Measurements from ENCODE around the gene IER5.
A peak's percentile ranks its signal among the peaks of the same experiment; 100 is the strongest.

Gene IER5

DNA sequence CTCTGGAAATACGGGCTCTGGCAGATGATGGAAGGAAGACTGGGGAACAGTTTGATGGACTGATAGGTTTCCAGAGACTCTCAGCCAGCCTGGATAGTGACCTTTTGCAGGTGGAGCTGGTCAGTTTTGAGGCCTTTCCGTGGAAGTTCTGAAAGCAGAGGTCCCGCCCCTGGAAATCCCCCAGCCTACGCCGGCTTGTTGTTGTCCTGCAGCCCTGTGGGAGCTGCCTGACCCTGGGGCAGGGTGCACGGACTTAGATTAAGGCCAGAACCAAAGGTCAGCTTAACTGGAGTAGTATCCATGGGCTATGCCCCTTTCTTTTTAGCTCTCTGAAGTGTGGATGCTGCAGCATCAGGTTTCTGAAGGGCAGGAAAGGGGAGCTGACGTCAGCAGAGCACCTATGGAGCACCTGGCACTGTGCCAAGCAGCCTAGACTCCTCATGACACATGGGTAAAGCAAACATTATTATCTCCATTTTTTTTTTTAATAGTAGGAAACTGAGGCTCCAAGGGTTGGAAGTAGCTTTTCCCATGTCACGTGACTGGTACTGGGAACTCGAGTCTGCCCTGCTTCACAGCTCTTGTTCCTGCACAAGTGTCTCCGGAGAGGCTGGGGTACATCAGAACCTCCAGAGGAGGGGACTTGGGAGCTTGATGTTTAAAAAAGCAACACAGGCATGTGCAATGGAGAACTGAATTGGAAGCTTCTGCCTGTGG, 38.5 kb downstream of the IER5 start (continued):
- TF ChIP-seq ZNF302 (tag by site-specific recombination; IDR thresholded peaks at IDR 0.05; ENCODE audit: low read depth) (no peak), ZNF280D (tag by site-specific recombination; IDR thresholded peaks at IDR 0.05) (no peak), ATF2 (tag by site-specific recombination; IDR thresholded peaks at IDR 0.05; ENCODE audit: low read depth) (peak; percentile 63; the same call in 1 of the 2 replicates), MYNN (tag by site-specific recombination; IDR thresholded peaks at IDR 0.05; ENCODE audit: borderline replicate concordance) (no peak), ZNF777 (tag by site-specific recombination; IDR thresholded peaks at IDR 0.05; ENCODE audit: borderline replicate concordance) (no peak), ZNF521 (tag by site-specific recombination; IDR thresholded peaks at IDR 0.05) (no peak)
- TF ChIP-seq, protein P1, sequence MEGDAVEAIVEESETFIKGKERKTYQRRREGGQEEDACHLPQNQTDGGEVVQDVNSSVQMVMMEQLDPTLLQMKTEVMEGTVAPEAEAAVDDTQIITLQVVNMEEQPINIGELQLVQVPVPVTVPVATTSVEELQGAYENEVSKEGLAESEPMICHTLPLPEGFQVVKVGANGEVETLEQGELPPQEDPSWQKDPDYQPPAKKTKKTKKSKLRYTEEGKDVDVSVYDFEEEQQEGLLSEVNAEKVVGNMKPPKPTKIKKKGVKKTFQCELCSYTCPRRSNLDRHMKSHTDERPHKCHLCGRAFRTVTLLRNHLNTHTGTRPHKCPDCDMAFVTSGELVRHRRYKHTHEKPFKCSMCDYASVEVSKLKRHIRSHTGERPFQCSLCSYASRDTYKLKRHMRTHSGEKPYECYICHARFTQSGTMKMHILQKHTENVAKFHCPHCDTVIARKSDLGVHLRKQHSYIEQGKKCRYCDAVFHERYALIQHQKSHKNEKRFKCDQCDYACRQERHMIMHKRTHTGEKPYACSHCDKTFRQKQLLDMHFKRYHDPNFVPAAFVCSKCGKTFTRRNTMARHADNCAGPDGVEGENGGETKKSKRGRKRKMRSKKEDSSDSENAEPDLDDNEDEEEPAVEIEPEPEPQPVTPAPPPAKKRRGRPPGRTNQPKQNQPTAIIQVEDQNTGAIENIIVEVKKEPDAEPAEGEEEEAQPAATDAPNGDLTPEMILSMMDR (tag by site-specific recombination; IDR thresholded peaks at IDR 0.05), result no peak
- TF ChIP-seq, protein P2, sequence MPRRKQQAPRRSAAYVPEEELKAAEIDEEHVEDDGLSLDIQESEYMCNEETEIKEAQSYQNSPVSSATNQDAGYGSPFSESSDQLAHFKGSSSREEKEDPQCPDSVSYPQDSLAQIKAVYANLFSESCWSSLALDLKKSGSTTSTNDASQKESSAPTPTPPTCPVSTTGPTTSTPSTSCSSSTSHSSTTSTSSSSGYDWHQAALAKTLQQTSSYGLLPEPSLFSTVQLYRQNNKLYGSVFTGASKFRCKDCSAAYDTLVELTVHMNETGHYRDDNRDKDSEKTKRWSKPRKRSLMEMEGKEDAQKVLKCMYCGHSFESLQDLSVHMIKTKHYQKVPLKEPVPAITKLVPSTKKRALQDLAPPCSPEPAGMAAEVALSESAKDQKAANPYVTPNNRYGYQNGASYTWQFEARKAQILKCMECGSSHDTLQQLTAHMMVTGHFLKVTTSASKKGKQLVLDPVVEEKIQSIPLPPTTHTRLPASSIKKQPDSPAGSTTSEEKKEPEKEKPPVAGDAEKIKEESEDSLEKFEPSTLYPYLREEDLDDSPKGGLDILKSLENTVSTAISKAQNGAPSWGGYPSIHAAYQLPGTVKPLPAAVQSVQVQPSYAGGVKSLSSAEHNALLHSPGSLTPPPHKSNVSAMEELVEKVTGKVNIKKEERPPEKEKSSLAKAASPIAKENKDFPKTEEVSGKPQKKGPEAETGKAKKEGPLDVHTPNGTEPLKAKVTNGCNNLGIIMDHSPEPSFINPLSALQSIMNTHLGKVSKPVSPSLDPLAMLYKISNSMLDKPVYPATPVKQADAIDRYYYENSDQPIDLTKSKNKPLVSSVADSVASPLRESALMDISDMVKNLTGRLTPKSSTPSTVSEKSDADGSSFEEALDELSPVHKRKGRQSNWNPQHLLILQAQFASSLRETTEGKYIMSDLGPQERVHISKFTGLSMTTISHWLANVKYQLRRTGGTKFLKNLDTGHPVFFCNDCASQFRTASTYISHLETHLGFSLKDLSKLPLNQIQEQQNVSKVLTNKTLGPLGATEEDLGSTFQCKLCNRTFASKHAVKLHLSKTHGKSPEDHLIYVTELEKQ (tag by site-specific recombination; IDR thresholded peaks at IDR 0.05; ENCODE audit: borderline replicate concordance), result peak; percentile 35; the same call in 1 of the 2 replicates
- TF ChIP-seq, protein P3, sequence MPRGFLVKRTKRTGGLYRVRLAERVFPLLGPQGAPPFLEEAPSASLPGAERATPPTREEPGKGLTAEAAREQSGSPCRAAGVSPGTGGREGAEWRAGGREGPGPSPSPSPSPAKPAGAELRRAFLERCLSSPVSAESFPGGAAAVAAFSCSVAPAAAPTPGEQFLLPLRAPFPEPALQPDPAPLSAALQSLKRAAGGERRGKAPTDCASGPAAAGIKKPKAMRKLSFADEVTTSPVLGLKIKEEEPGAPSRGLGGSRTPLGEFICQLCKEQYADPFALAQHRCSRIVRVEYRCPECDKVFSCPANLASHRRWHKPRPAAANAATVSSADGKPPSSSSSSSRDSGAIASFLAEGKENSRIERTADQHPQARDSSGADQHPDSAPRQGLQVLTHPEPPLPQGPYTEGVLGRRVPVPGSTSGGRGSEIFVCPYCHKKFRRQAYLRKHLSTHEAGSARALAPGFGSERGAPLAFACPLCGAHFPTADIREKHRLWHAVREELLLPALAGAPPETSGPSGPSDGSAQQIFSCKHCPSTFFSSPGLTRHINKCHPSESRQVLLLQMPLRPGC (tag by site-specific recombination; IDR thresholded peaks at IDR 0.05), result peak; percentile 51; the same call in 1 of the 2 replicates
- TF ChIP-seq, protein P4, sequence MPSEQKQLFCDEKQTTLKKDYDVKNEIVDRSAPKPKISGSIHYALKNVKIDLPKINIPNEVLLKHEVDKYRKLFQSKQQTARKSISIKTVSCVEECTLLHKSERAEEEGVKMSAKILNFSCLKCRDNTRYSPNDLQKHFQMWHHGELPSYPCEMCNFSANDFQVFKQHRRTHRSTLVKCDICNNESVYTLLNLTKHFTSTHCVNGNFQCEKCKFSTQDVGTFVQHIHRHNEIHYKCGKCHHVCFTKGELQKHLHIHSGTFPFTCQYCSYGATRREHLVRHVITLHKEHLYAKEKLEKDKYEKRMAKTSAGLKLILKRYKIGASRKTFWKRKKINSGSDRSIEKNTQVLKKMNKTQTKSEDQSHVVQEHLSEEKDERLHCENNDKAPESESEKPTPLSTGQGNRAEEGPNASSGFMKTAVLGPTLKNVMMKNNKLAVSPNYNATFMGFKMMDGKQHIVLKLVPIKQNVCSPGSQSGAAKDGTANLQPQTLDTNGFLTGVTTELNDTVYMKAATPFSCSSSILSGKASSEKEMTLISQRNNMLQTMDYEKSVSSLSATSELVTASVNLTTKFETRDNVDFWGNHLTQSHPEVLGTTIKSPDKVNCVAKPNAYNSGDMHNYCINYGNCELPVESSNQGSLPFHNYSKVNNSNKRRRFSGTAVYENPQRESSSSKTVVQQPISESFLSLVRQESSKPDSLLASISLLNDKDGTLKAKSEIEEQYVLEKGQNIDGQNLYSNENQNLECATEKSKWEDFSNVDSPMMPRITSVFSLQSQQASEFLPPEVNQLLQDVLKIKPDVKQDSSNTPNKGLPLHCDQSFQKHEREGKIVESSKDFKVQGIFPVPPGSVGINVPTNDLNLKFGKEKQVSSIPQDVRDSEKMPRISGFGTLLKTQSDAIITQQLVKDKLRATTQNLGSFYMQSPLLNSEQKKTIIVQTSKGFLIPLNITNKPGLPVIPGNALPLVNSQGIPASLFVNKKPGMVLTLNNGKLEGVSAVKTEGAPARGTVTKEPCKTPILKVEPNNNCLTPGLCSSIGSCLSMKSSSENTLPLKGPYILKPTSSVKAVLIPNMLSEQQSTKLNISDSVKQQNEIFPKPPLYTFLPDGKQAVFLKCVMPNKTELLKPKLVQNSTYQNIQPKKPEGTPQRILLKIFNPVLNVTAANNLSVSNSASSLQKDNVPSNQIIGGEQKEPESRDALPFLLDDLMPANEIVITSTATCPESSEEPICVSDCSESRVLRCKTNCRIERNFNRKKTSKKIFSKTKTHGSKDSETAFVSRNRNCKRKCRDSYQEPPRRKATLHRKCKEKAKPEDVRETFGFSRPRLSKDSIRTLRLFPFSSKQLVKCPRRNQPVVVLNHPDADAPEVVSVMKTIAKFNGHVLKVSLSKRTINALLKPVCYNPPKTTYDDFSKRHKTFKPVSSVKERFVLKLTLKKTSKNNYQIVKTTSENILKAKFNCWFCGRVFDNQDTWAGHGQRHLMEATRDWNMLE (tag by site-specific recombination; conservative IDR thresholded peaks at IDR 0.05; ENCODE audit: low read depth), result 0 out of 2 replicates have a peak, but pooled peaks have one; percentile 39
- TF ChIP-seq, protein P5, sequence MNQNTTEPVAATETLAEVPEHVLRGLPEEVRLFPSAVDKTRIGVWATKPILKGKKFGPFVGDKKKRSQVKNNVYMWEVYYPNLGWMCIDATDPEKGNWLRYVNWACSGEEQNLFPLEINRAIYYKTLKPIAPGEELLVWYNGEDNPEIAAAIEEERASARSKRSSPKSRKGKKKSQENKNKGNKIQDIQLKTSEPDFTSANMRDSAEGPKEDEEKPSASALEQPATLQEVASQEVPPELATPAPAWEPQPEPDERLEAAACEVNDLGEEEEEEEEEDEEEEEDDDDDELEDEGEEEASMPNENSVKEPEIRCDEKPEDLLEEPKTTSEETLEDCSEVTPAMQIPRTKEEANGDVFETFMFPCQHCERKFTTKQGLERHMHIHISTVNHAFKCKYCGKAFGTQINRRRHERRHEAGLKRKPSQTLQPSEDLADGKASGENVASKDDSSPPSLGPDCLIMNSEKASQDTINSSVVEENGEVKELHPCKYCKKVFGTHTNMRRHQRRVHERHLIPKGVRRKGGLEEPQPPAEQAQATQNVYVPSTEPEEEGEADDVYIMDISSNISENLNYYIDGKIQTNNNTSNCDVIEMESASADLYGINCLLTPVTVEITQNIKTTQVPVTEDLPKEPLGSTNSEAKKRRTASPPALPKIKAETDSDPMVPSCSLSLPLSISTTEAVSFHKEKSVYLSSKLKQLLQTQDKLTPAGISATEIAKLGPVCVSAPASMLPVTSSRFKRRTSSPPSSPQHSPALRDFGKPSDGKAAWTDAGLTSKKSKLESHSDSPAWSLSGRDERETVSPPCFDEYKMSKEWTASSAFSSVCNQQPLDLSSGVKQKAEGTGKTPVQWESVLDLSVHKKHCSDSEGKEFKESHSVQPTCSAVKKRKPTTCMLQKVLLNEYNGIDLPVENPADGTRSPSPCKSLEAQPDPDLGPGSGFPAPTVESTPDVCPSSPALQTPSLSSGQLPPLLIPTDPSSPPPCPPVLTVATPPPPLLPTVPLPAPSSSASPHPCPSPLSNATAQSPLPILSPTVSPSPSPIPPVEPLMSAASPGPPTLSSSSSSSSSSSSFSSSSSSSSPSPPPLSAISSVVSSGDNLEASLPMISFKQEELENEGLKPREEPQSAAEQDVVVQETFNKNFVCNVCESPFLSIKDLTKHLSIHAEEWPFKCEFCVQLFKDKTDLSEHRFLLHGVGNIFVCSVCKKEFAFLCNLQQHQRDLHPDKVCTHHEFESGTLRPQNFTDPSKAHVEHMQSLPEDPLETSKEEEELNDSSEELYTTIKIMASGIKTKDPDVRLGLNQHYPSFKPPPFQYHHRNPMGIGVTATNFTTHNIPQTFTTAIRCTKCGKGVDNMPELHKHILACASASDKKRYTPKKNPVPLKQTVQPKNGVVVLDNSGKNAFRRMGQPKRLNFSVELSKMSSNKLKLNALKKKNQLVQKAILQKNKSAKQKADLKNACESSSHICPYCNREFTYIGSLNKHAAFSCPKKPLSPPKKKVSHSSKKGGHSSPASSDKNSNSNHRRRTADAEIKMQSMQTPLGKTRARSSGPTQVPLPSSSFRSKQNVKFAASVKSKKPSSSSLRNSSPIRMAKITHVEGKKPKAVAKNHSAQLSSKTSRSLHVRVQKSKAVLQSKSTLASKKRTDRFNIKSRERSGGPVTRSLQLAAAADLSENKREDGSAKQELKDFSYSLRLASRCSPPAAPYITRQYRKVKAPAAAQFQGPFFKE (tag by site-specific recombination; IDR thresholded peaks at IDR 0.05; ENCODE audit: borderline replicate concordance), result no peak
- TF ChIP-seq, protein P6, sequence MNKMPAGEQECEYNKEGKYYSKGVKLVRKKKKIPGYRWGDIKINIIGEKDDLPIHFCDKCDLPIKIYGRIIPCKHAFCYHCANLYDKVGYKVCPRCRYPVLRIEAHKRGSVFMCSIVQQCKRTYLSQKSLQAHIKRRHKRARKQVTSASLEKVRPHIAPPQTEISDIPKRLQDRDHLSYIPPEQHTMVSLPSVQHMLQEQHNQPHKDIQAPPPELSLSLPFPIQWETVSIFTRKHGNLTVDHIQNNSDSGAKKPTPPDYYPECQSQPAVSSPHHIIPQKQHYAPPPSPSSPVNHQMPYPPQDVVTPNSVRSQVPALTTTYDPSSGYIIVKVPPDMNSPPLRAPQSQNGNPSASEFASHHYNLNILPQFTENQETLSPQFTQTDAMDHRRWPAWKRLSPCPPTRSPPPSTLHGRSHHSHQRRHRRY (tag by site-specific recombination; IDR thresholded peaks at IDR 0.05), result no peak

All from HEK293 (cell line).